HepG2 (cell line): ENCODE results near the gene FMNL1. TPM values are rescaled to one million over a fixed set of nuclear protein-coding genes. Genes with fewer than 3 reads are reported as not detected.

Experiments used
- ELF3 ChIP-seq: IDR thresholded peaks from 2 replicates; pipeline ENCODE4 v1.6.1; 2016; ENCODE audit warnings: missing genetic modification reagents, missing compliant biosample characterization
- FIP1L1 ChIP-seq: fragments of 200-400 bp; formaldehyde crosslinking; IDR thresholded peaks from 2 replicates; pipeline ENCODE4 v1.6.1; 2018; ENCODE audit warnings: low read depth, mild to moderate bottlenecking, low read length, moderate library complexity, borderline replicate concordance; ENCODE audit not compliant: insufficient read depth
- MED13 ChIP-seq: sonication (generic); formaldehyde crosslinking; IDR thresholded peaks from 2 replicates; pipeline ENCODE4 v1.5.0; 2020; ENCODE audit warnings: missing genetic modification reagents
- MIER2 ChIP-seq: IDR thresholded peaks from 2 replicates; pipeline ENCODE4 v1.6.1; 2016; ENCODE audit warnings: missing biosample characterization, missing genetic modification reagents
- NONO ChIP-seq, 2 experiments: fragments of 450-650 bp in 1 of 2; sonication (generic) in 1 of 2; formaldehyde crosslinking in 1 of 2; IDR thresholded peaks in 1 of 2; conservative IDR thresholded peaks in 1 of 2; 2 replicates each; pipeline versions ENCODE4 v1.6.1 to v1.8.0; 2017 to 2022; ENCODE audit warnings: mild to moderate bottlenecking in 1 of 2, missing genetic modification reagents in 1 of 2, moderate library complexity in 1 of 2
- NR2C2 ChIP-seq: sonication (generic); formaldehyde crosslinking; IDR thresholded peaks from 2 replicates; pipeline ENCODE4 v1.4.0; 2020; ENCODE audit warnings: missing genetic modification reagents, mild to moderate bottlenecking, moderate library complexity, borderline replicate concordance
- PHF5A ChIP-seq: IDR thresholded peaks from one replicate; pipeline ENCODE4 v1.6.1; 2018; ENCODE audit warnings: low read depth, missing genetic modification reagents; ENCODE audit not compliant: unreplicated experiment
- SMARCE1 ChIP-seq: fragments of 450-650 bp; IDR thresholded peaks from 2 replicates; pipeline ENCODE4 v1.6.1; 2017; ENCODE audit warnings: borderline replicate concordance
- STAG1 ChIP-seq: sonication (generic); formaldehyde crosslinking; IDR thresholded peaks from 2 replicates; pipeline ENCODE4 v1.4.0; 2020; ENCODE audit warnings: missing genetic modification reagents
- TGIF2 ChIP-seq: IDR thresholded peaks from 2 replicates; pipeline ENCODE4 v1.6.1; 2016; ENCODE audit warnings: control low read depth, missing compliant biosample characterization
- ZBTB21 ChIP-seq: sonication (generic); formaldehyde crosslinking; IDR thresholded peaks from 2 replicates; pipeline ENCODE4 v1.4.0; 2020; ENCODE audit warnings: missing genetic modification reagents
- ZIK1 ChIP-seq: sonication (generic); formaldehyde crosslinking; IDR thresholded peaks from 2 replicates; pipeline ENCODE4 v1.5.0; 2020; ENCODE audit warnings: mild to moderate bottlenecking, low read depth, missing genetic modification reagents, borderline replicate concordance
- ZNF235 ChIP-seq: sonication (generic); formaldehyde crosslinking; IDR thresholded peaks from 2 replicates; pipeline ENCODE4 v1.8.1; 2023; ENCODE audit warnings: mild to moderate bottlenecking, missing genetic modification reagents, borderline replicate concordance
- ZNF292 ChIP-seq: sonication (generic); formaldehyde crosslinking; IDR thresholded peaks from 2 replicates; pipeline ENCODE4 v1.8.1; 2022; ENCODE audit warnings: mild to moderate bottlenecking, low read depth, missing genetic modification reagents, borderline replicate concordance
- polyA plus RNA-seq, 8 experiments: library from polyadenylated mRNA; depleted of rRNA in 3 of 8; stranded (reverse) in 7 of 8; unstranded in 1 of 8; fragments of >200 nt; fragmentation: Illumina TruSeq in 4 of 8; extraction: Trizol in 4 of 8; gene quantifications; 2 replicates each; pipeline versions ENCODE4 v1.2.1 to v1.2.3, GENCODE V29; 2011 to 2016; ENCODE audit warnings: low read depth in 4 of 8, missing spikeins in 1 of 8, mixed read lengths in 1 of 8; ENCODE audit not compliant: insufficient read depth in 1 of 8
- total RNA-seq, 5 experiments: library from RNA; depleted of rRNA; stranded (reverse); fragments of >200 nt; fragmentation: Illumina TruSeq; extraction: Trizol; gene quantifications; 2 replicates each; pipeline ENCODE4 v1.2.3, GENCODE V29; 2016; ENCODE audit warnings: low read depth in 1 of 5
- TF ChIP-seq, protein P1 (sequence below): IDR thresholded peaks from 2 replicates; pipeline ENCODE4 v1.6.1; 2016; ENCODE audit warnings: mild to moderate bottlenecking, missing biosample characterization, missing genetic modification reagents
- TF ChIP-seq, protein P2 (sequence below): sonication (generic); formaldehyde crosslinking; IDR thresholded peaks from 2 replicates; pipeline ENCODE4 v1.5.0; 2020; ENCODE audit warnings: missing genetic modification reagents
- TF ChIP-seq, protein P3 (sequence below): sonication (generic); formaldehyde crosslinking; IDR thresholded peaks from 2 replicates; pipeline ENCODE4 v1.4.0; 2020; ENCODE audit warnings: missing genetic modification reagents, borderline replicate concordance
- TF ChIP-seq, protein P4 (sequence below): sonication (generic); formaldehyde crosslinking; IDR thresholded peaks from 2 replicates; pipeline ENCODE4 v1.9.0; 2021; ENCODE audit warnings: missing genetic modification reagents, borderline replicate concordance
- TF ChIP-seq, protein P5 (sequence below): sonication (generic); formaldehyde crosslinking; IDR thresholded peaks from 2 replicates; pipeline ENCODE4 v1.4.0; 2020; ENCODE audit warnings: missing genetic modification reagents; ENCODE audit errors: not compliant biosample characterization

The FMNL1 gene
- total and polyA plus RNA-seq, 2 of the 13 experiments (the other 11 are each of a cell fraction or from before 2014, with no cell fraction given), result 0.53 to 0.70 TPM

DNA sequence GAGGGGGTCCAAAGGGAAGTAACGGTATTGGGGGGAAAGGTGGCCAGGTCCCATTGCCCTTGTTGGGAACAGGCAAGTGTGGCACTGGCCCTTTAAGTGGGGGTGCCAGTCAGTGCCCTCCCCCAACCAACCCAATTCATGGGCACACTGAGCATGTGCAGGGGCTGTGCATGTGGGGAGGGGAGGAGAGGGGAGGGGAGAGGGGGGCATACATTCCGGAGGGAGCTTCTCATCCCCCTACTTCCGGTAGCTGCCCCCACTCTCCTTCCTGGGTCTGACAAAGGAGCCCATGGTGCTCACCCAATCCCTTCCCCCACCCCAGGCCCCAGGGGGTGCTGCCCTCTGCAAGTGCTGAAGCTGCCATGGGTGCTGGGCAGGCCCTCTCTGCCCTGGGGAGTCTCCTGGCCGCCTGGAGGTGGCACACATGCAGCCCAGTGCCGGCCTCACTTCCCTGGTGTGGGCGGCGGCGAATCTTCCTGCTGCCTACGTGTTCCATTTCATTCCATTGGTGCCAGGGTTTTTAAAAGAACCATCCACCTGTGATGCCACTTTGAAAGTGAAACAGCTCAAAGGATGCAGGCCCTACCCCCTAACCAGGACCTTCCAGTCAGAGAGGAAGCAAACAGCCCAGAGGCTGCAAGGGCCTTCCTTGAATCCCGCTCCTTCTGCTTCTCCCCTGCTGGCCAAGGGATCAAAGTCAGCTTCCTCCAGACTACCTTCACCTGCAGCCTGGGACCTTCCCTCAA is 49.0 kb upstream of the FMNL1 start (continued):
- no peak for TF ChIP-seq ZIK1 (CRISPR knock-in tag)
- TF ChIP-seq, protein P1, sequence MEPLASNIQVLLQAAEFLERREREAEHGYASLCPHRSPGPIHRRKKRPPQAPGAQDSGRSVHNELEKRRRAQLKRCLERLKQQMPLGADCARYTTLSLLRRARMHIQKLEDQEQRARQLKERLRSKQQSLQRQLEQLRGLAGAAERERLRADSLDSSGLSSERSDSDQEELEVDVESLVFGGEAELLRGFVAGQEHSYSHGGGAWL (CRISPR knock-in tag), result peak; percentile 55; the same call in 1 of the 2 replicates
- peak; percentile 86; the same call in 1 of the 2 replicates for TF ChIP-seq FIP1L1
- TF ChIP-seq, protein P2, sequence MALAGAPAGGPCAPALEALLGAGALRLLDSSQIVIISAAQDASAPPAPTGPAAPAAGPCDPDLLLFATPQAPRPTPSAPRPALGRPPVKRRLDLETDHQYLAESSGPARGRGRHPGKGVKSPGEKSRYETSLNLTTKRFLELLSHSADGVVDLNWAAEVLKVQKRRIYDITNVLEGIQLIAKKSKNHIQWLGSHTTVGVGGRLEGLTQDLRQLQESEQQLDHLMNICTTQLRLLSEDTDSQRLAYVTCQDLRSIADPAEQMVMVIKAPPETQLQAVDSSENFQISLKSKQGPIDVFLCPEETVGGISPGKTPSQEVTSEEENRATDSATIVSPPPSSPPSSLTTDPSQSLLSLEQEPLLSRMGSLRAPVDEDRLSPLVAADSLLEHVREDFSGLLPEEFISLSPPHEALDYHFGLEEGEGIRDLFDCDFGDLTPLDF (CRISPR knock-in tag), result no peak
- TF ChIP-seq PHF5A (CRISPR knock-in tag), result no peak
- peak; percentile 80; the same call in 1 of the 2 replicates for TF ChIP-seq ELF3 (CRISPR knock-in tag)
- TF ChIP-seq SMARCE1, result no peak
- TF ChIP-seq, protein P3, sequence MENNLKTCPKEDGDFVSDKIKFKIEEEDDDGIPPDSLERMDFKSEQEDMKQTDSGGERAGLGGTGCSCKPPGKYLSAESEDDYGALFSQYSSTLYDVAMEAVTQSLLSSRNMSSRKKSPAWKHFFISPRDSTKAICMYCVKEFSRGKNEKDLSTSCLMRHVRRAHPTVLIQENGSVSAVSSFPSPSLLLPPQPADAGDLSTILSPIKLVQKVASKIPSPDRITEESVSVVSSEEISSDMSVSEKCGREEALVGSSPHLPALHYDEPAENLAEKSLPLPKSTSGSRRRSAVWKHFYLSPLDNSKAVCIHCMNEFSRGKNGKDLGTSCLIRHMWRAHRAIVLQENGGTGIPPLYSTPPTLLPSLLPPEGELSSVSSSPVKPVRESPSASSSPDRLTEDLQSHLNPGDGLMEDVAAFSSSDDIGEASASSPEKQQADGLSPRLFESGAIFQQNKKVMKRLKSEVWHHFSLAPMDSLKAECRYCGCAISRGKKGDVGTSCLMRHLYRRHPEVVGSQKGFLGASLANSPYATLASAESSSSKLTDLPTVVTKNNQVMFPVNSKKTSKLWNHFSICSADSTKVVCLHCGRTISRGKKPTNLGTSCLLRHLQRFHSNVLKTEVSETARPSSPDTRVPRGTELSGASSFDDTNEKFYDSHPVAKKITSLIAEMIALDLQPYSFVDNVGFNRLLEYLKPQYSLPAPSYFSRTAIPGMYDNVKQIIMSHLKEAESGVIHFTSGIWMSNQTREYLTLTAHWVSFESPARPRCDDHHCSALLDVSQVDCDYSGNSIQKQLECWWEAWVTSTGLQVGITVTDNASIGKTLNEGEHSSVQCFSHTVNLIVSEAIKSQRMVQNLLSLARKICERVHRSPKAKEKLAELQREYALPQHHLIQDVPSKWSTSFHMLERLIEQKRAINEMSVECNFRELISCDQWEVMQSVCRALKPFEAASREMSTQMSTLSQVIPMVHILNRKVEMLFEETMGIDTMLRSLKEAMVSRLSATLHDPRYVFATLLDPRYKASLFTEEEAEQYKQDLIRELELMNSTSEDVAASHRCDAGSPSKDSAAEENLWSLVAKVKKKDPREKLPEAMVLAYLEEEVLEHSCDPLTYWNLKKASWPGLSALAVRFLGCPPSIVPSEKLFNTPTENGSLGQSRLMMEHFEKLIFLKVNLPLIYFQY (CRISPR knock-in tag), result no peak
- TF ChIP-seq, protein P4, sequence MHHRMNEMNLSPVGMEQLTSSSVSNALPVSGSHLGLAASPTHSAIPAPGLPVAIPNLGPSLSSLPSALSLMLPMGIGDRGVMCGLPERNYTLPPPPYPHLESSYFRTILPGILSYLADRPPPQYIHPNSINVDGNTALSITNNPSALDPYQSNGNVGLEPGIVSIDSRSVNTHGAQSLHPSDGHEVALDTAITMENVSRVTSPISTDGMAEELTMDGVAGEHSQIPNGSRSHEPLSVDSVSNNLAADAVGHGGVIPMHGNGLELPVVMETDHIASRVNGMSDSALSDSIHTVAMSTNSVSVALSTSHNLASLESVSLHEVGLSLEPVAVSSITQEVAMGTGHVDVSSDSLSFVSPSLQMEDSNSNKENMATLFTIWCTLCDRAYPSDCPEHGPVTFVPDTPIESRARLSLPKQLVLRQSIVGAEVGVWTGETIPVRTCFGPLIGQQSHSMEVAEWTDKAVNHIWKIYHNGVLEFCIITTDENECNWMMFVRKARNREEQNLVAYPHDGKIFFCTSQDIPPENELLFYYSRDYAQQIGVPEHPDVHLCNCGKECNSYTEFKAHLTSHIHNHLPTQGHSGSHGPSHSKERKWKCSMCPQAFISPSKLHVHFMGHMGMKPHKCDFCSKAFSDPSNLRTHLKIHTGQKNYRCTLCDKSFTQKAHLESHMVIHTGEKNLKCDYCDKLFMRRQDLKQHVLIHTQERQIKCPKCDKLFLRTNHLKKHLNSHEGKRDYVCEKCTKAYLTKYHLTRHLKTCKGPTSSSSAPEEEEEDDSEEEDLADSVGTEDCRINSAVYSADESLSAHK (CRISPR knock-in tag), result no peak
- TF ChIP-seq ZBTB21, result no peak; the same call in 1 of the 2 replicates
- TF ChIP-seq, protein P5, sequence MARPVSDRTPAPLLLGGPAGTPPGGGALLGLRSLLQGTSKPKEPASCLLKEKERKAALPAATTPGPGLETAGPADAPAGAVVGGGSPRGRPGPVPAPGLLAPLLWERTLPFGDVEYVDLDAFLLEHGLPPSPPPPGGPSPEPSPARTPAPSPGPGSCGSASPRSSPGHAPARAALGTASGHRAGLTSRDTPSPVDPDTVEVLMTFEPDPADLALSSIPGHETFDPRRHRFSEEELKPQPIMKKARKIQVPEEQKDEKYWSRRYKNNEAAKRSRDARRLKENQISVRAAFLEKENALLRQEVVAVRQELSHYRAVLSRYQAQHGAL (CRISPR knock-in tag), result no peak
- no peak for TF ChIP-seq ZNF235 (CRISPR knock-in tag)
- TF ChIP-seq ZNF292, result no peak; the same call in 1 of the 2 replicates
- TF ChIP-seq NONO (IDR thresholded peaks at IDR 0.05), result no peak
- TF ChIP-seq NONO (CRISPR knock-in tag; conservative IDR thresholded peaks at IDR 0.05), result peak; percentile 91; the same call in 1 of the 2 replicates
- no peak for TF ChIP-seq STAG1 (CRISPR knock-in tag)
- TF ChIP-seq MED13 (CRISPR knock-in tag), result peak; percentile 56; the same call in 1 of the 2 replicates
- TF ChIP-seq NR2C2 (CRISPR knock-in tag), result peak; percentile 71
- TF ChIP-seq MIER2, result no peak; the same call in 1 of the 2 replicates
- 0 out of 2 replicates have a peak, but pooled peaks have one; percentile 27 for TF ChIP-seq TGIF2
